Stimulated activated CD4-positive, alpha-beta T cell treated with anti-CD3 and anti-CD28 coated beads, Interleukin-1b, Interleukin-23, amount 100 ng/mL, for 4 hours (primary cell): ENCODE results near the gene IGFLR1.
"Not testable (repeated sequence)": the region's sequence is repeated elsewhere in the genome, so short reads cannot be mapped to it uniquely, and the experiment has no call there.

ENCODE experiments used
- DNase-seq, 2 donors: peaks; one replicate each; pipeline ENCODE4 v3.0.0-alpha.2; 2020; ENCODE audit warnings: low read depth in 2 of 2

IGFLR1 gene

DNA sequence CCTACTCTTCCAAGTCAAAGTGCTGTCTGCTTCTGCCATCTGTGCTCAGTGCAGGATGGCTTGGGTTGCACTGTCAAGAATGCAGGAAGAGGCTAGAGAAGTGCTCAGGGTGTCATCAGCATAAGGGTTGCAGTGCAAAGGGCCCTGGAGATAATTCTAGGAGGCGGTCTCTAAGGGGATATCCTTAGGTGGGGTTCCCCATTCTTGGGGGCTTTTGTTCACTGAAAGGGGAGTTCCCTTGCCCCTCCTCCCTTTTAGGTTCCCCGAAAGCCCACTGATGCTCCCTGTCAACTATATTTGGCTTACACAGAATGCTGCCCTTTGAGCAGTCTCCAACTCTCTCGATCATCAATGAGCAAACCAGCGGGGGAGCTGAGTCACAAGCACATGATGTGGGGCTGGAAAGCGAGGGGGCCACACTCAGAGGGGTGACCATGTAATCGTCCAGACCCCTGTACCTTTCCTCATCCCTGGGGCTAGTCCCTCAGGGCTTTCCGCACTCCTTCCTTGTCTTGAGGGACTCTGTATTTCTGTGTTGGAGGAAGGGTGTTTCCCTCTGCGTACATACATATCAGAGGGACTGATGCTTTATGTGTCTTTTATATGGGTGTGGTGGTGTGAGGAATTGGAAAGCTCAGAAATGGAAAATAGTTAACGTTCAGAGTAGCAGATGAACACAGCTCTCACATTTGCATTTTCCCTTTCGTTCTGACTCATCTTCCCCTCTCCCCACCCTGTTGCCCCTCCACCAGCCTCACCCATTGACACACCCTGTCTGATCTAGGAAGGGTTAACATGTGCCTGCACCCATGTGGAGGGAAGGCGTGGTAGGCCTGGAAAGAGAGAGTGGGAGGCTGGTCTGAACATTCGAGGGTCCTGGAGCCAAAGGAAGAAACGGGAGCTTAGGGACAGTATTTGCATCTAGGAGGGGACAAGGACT is 31.2 kb downstream of the IGFLR1 start:
- peak; percentile 37 to 48 for DNase-seq

DNA sequence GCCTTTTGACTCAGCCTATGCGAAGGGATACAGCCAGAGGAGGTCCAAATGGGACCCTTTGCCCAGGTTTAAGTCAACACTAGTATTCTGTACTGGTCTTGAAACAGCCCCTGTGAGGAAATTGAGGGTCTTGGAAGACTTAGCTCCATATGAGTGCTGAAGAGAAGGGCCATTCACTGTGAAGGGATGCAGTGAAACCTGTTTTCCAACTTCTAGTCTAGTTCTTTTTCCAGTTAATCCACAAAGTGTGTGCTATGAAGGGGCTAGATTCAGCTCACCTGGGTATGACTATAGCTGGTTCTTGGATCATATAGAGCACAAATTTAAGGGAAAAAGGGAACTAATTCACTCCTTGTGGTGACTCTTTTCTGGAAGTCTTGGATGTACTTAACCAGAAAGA is 33.9 kb downstream of the IGFLR1 start:
- DNase-seq, result no peak

DNA sequence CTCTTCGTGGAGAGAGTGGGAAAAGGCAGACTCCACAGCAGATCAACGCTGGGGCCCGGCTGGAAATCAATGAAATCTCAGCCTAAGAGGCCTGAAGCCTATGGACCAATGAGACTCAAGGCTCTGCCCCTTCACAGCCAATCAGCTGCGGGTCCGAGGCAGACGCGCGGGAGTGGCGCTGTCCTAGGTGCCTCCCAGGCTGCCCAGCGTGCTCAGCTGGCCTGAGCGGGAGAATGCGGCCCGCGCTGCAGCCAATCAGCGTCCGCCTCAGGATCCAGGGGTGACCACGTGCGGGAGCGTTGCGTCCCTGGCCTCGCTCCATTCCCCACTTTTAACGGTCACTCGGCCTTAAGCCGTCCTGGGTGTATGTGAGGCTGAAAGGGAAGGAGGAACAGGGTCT is 38.0 kb downstream of the IGFLR1 start, which contains the start of gene ZBTB32:
Gene ZBTB32 (plus strand): TSS at position 341 of the 400 bp plus-strand sequence. CDS start 10,069 bp downstream, outside the sequence.
- DNase-seq, result no peak

DNA sequence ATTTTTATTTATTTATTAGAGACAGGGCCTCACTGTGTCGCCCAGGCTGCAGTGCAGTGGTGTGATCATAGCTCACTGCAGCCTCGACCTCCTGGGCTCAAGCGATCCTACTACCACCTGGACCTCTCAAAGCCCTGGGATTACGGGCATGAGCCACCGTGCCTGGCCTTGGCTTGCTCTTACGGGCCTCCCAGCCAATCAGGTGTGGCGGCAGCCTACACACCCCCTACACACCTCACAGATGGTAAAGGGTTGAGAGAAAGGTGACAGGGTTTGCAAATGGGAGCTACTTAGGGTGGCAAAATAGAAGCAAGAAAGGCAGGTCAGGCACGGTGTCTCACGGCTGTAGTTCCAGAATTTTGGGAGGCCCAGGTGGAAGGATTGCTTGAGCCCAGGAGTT is 38.9 kb downstream of the IGFLR1 start:
- no peak for DNase-seq

DNA sequence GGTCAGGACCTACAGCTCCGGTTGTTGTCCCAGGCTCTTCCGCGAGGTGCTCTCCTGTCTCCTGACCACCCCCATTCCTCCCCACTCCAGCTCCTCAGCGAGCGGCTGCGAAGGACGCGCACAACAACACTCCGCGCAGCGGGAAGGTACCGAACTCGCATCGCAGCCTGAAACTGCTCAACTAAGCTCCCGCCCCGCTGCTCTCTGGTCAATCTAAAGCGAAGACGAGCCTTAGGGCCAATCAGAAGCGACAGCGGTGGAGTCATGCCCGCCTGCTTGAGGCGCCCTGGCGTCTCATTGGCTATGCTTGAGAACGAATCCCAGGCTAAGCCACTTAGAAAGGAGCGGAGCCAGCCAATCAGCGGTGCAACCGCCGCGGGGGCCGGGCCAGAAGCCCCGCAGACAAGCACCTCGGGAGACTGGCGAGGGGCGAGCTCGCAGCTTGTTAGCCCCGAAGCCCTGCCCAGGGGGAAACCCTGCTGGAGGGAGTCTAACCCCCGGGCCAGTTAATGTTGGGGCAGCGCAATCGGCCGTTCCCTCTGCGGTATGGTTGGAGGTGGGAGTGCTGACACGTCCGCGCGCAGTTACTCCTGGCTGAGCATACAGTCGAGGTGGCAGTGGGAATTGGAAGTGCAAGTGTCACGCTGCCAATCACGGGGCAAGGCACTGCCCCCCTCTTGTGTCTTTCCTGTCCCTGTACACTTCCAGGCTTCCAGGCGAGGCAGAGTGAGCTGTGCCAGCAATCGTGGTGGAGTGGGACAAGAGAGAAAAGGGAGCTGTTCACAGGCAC is 39.8 kb downstream of the IGFLR1 start:
- peak; percentile 82 to 87 for DNase-seq

DNA sequence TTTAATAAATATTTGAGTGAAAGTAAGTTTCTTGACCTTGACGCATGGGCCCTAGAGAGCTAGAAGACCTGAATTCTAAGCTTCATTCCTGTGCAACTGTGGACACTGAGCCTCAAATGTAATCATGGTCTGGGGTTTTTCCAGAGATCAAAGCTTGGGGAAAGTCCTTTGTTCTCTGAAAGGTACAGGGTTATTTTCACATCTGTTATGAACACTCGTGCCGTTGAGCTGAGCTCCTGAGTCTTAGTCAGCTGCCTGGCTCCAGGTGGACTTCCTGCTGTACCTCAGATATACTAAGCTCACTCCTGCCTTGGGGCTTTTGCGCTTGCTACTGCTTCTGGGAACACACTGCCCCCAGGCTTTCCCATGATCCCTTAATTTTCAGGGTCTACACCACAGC is 45.4 kb downstream of the IGFLR1 start:
- DNase-seq, result no peak

DNA sequence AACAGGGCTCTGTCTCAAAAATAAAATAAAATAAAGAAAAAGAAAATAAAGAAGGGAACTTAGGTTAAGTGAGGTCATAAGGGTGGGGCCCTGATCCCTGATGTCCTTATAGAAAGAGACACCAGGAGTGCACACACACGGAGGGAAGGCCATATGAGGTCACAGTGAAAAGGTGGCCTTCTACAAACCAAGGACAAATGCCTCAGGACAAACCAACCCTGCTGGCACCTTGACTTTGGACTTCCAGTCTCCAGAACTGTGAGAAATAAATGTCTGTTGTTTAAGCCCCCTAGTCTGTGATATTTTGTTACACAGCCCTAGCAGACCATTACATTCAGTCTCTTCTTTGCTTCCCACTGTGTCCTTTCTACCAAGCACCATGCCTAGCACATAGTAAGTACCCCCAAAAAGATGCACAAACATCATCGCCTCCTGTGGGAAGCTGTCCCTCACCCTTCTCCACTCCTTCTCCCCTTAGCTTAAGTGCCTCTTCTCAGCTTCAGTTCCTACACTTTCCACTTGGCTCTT is 46.3 kb downstream of the IGFLR1 start:
- DNase-seq, result no peak

DNA sequence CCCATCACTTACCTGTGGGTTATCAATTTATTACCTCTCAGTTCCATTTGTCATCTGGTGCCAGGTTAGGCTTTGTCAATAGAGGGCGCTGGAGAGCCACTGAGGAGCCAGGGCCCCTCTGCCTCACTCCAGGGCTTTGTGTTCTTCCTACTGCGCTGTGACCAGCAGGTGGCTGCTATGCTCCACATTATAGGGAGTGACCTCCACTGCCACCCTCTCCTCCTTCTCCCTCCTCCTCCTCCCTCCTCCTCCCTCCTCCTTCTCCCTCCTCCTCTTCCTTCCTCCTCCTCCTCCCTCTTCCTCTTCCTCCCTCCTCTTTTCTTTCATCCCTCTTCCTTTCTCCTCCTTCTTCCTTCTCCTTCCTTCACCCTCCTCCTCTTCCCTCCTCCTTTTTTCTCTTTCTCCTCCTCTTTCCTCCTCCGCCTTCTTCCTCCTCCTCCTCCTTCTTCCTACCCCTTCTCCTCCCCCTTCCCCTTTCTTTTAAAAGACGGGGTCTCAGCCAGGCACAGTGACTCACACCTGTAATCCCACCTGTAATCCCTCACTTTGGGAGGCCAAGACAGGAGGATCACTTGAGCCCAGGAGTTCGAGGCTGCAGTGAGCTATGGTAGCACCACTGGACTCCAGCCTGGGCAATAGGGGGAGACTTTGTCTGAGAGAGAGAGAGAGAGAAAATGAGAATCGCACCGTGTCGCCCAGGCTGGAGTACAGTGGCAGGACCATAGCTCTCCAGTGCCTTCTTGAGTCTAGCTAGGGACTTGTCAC is 48.2 kb downstream of the IGFLR1 start:
- DNase-seq, result peak; percentile 81 to 93

DNA sequence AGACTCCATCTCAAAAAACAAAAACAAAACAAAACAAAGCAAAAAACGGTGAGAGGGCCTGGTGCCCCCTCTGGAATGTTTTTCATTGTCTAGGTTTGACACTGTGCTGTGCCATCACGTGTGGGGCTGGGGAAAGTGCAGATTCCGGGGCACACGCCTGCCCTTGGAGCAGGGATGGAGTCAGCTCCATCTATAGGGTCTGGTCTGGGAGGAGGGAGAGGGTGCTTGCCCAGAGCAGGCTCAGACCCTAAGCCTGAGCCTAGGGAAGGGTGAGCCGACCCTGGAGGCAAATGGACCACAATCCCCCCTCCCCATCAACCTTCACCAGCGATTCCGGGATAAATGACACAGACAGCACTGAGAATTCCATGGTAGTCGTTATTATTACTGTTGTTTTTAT is 48.8 kb downstream of the IGFLR1 start:
- no peak for DNase-seq

DNA sequence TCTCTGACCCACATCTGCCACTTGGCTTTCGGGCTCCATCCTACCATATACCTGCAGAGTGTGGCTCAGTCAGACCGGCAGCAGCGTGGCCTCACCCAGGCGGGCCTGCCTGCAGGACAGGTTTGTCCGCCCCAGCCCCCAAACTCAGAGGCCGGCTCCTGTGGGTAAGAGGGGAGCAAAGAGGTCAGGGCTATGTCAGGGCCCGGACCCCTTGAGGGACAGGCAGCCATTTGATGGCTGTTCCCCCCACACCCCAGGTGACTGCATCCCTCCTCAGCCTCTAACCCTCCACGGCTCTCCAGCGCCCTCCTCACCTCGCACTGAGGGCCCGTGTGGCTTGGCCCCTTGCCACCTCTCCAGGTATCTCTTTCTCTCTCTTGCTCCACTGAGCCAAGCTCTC is 50.2 kb downstream of the IGFLR1 start:
- no peak for DNase-seq

DNA sequence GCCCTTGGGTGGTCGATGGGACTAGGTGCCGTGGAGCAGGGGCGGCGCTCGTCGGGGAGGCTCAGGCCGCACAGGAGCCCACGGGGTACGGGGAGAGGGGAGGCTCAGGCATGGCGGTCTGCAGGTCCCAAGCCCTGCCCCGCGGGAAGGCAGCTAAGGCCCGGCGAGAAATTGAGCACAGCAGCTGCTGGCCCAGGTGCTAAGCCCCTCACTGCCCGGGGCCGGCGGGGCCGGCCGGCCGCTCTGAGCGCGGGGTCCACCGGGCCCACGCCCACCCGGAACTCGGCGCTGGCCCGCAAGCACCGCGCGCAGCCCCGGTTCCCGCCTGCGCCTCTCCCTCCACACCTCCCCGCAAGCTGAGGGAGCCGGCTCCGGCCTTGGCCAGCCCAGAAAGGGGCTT is 51.1 kb downstream of the IGFLR1 start:
- DNase-seq, result not testable (repeated sequence)

DNA sequence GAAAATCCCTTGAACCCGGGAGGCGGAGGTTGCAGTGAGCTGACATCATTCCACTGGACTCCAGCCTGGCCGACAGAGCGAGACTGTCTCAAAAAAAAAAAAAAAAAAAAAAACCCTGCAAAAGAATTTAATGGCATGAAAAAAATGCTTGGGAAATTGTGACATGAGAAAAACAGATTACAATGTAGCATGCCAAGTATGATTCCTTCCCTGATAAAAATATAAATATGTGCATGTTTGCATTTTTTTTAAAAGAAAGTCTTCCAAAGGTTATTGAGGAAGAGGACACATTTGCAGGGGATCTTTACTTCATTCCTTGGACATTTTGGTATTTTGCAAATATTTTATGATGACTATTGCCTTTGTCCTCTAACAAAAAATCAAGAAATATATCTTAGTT is 52.4 kb downstream of the IGFLR1 start:
- DNase-seq, result no peak
